Measurements from ENCODE around the gene NACC2.

DNA sequence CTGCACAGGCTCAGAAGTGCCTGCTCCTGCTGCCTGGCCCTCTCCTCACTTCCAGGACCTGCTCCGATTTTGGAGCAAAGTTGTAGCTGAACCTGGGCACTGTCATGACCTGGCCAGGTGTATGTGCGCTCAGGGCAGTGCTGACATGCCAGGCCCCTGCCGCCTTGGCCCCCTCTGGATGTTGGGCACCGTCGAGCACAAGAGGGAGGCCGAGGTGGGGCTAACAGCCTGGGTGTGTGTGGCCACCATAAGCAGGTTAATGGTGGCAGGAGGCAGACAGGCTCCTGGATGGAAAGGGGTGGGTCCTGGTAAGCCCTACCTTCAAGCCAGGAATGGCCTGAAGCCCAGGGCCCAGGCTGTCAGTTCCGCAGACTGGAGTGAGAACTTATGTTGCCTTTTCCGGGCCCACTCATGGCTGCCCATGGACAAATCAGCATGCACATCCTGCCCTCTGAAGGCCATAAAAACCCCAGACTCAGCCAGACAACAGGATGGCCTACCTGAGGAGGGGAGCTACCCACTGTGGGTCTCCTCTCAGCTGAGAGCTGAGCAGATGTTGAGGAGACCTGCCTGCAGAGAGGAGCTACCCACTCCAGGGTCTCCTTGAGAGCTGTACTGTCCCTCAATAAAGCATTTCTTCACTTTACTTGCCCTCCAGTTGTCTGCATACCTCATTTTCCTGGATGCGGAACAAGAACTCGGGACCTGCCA lies 66.2 kb downstream of the NACC2 start:
- TF ChIP-seq POLR2AphosphoS5 (IDR thresholded peaks at IDR 0.05) (no peak), EP300 (IDR thresholded peaks at IDR 0.05) (no peak)
- TF ChIP-seq, protein P1, sequence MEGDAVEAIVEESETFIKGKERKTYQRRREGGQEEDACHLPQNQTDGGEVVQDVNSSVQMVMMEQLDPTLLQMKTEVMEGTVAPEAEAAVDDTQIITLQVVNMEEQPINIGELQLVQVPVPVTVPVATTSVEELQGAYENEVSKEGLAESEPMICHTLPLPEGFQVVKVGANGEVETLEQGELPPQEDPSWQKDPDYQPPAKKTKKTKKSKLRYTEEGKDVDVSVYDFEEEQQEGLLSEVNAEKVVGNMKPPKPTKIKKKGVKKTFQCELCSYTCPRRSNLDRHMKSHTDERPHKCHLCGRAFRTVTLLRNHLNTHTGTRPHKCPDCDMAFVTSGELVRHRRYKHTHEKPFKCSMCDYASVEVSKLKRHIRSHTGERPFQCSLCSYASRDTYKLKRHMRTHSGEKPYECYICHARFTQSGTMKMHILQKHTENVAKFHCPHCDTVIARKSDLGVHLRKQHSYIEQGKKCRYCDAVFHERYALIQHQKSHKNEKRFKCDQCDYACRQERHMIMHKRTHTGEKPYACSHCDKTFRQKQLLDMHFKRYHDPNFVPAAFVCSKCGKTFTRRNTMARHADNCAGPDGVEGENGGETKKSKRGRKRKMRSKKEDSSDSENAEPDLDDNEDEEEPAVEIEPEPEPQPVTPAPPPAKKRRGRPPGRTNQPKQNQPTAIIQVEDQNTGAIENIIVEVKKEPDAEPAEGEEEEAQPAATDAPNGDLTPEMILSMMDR (IDR thresholded peaks at IDR 0.05), result no peak

Measured in esophagus muscularis mucosa (tissue), 4 donors.